DOHH2 (cell line): ENCODE measurements around the gene TMEFF2.

Experiments
- EZH2phosphoT487 ChIP-seq: fragments of 200-600 bp; sonication (generic); IDR thresholded peaks from 2 replicates; pipeline ENCODE4 v1.6.1; 2017; ENCODE audit warnings: borderline replicate concordance, mild to moderate bottlenecking, antibody characterized with exemption, low read length, moderate library complexity, mixed read lengths
- TF ChIP-seq, protein P1 (sequence below): fragments of 200-600 bp; sonication (generic); IDR thresholded peaks from one replicate; pipeline ENCODE4 v1.5.1; 2014; ENCODE audit warnings: antibody characterized with exemption, mild to moderate bottlenecking, low read depth, low read length; ENCODE audit not compliant: poor library complexity, severe bottlenecking

DNA sequence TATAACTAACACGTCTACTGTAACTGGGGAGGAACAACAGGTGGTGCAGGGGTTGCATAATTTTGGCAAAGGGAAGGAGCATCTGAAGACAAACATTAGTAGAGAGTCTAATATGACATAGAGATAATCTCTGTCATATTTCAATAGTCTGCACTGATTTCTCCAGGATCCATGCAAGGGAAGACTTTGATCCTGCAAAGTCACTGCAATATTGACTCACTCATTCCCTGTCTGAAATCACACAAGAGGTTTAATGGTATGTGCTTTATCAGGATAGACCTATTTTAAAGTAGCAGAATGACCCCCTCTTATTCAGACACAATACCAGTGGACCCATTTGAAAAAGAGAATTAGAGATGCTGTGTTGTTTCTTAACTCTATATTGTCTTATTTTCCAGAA is 249.1 kb downstream of the TMEFF2 start:
- TF ChIP-seq, protein P1, sequence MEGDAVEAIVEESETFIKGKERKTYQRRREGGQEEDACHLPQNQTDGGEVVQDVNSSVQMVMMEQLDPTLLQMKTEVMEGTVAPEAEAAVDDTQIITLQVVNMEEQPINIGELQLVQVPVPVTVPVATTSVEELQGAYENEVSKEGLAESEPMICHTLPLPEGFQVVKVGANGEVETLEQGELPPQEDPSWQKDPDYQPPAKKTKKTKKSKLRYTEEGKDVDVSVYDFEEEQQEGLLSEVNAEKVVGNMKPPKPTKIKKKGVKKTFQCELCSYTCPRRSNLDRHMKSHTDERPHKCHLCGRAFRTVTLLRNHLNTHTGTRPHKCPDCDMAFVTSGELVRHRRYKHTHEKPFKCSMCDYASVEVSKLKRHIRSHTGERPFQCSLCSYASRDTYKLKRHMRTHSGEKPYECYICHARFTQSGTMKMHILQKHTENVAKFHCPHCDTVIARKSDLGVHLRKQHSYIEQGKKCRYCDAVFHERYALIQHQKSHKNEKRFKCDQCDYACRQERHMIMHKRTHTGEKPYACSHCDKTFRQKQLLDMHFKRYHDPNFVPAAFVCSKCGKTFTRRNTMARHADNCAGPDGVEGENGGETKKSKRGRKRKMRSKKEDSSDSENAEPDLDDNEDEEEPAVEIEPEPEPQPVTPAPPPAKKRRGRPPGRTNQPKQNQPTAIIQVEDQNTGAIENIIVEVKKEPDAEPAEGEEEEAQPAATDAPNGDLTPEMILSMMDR: no peak
- TF ChIP-seq EZH2phosphoT487: no peak
